Stimulated activated CD8-positive, alpha-beta memory T cell treated with anti-CD3 and anti-CD28 coated beads, Interleukin-4, amount 100 ng/mL, for 48 hours (primary cell): ENCODE data around the gene SLC12A3.

ENCODE experiments used
- DNase-seq: peaks from one replicate; pipeline ENCODE4 v3.0.0-alpha.2; 2020

Gene SLC12A3

GRCh38 chr16:56946767-56947603 is 82.0 kb downstream of the SLC12A3 start:
- DNase-seq = no peak

GRCh38 chr16:56947604-56947995 is 82.6 kb downstream of the SLC12A3 start:
- no peak for DNase-seq

- DNase-seq = no peak
These were observed 83.2 kb downstream of the SLC12A3 start for GRCh38 chr16:56948234-56948633.

- DNase-seq = no peak
These were observed 85.0 kb downstream of the SLC12A3 start for GRCh38 chr16:56950051-56950450.

- no peak for DNase-seq
These were observed 85.4 kb downstream of the SLC12A3 start for GRCh38 chr16:56950455-56950854.

- peak; percentile 77 for DNase-seq
These were observed 86.1 kb downstream of the SLC12A3 start for GRCh38 chr16:56950881-56951771.

GRCh38 chr16:56953006-56953405 is 88.0 kb downstream of the SLC12A3 start:
- no peak for DNase-seq

GRCh38 chr16:56956076-56956475 is 91.1 kb downstream of the SLC12A3 start:
- DNase-seq = no peak

GRCh38 chr16:56956756-56957155 is 91.7 kb downstream of the SLC12A3 start:
- no peak for DNase-seq

GRCh38 chr16:56960681-56961281 is 95.8 kb downstream of the SLC12A3 start:
- DNase-seq = no peak

- no peak for DNase-seq
These were observed 96.4 kb downstream of the SLC12A3 start for GRCh38 chr16:56961386-56961785.

GRCh38 chr16:56961851-56962281 is 96.9 kb downstream of the SLC12A3 start, which contains the start of gene CETP:
Gene CETP, plus strand, starts transcription at chr16:56961950. Its CDS starts 30 bp downstream, at chr16:56961980.
- DNase-seq = no peak

- DNase-seq = peak; percentile 99
These were observed 99.5 kb downstream of the SLC12A3 start for GRCh38 chr16:56964243-56965148.
